ENCODE measurements around the gene CYP19A1.

- TF ChIP-seq, protein P1, sequence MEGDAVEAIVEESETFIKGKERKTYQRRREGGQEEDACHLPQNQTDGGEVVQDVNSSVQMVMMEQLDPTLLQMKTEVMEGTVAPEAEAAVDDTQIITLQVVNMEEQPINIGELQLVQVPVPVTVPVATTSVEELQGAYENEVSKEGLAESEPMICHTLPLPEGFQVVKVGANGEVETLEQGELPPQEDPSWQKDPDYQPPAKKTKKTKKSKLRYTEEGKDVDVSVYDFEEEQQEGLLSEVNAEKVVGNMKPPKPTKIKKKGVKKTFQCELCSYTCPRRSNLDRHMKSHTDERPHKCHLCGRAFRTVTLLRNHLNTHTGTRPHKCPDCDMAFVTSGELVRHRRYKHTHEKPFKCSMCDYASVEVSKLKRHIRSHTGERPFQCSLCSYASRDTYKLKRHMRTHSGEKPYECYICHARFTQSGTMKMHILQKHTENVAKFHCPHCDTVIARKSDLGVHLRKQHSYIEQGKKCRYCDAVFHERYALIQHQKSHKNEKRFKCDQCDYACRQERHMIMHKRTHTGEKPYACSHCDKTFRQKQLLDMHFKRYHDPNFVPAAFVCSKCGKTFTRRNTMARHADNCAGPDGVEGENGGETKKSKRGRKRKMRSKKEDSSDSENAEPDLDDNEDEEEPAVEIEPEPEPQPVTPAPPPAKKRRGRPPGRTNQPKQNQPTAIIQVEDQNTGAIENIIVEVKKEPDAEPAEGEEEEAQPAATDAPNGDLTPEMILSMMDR (IDR thresholded peaks at IDR 0.05 in 2 of 3, conservative IDR thresholded peaks at IDR 0.05 in 1 of 3; ENCODE audit: insufficient read depth in 2 of 3, low read depth in 1 of 3, low read length in 3 of 3), result no peak
- TF ChIP-seq, protein P2, sequence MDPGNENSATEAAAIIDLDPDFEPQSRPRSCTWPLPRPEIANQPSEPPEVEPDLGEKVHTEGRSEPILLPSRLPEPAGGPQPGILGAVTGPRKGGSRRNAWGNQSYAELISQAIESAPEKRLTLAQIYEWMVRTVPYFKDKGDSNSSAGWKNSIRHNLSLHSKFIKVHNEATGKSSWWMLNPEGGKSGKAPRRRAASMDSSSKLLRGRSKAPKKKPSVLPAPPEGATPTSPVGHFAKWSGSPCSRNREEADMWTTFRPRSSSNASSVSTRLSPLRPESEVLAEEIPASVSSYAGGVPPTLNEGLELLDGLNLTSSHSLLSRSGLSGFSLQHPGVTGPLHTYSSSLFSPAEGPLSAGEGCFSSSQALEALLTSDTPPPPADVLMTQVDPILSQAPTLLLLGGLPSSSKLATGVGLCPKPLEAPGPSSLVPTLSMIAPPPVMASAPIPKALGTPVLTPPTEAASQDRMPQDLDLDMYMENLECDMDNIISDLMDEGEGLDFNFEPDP (CRISPR knock-in tag; IDR thresholded peaks at IDR 0.05), result no peak
- TF ChIP-seq KLF13 (tag; IDR thresholded peaks at IDR 0.05; ENCODE audit: borderline replicate concordance, low read depth) (no peak), NR2F6 (CRISPR knock-in tag; IDR thresholded peaks at IDR 0.05) (no peak), NCOA1 (IDR thresholded peaks at IDR 0.05; ENCODE audit: low read depth) (no peak), ZEB2 (IDR thresholded peaks at IDR 0.05) (no peak), TAF7 (tag; IDR thresholded peaks at IDR 0.05) (no peak), PHF8 (IDR thresholded peaks at IDR 0.05; ENCODE audit: borderline replicate concordance, low read length) (no peak), MAX (CRISPR knock-in tag; IDR thresholded peaks at IDR 0.05) (no peak)
- TF ChIP-seq, protein P3, sequence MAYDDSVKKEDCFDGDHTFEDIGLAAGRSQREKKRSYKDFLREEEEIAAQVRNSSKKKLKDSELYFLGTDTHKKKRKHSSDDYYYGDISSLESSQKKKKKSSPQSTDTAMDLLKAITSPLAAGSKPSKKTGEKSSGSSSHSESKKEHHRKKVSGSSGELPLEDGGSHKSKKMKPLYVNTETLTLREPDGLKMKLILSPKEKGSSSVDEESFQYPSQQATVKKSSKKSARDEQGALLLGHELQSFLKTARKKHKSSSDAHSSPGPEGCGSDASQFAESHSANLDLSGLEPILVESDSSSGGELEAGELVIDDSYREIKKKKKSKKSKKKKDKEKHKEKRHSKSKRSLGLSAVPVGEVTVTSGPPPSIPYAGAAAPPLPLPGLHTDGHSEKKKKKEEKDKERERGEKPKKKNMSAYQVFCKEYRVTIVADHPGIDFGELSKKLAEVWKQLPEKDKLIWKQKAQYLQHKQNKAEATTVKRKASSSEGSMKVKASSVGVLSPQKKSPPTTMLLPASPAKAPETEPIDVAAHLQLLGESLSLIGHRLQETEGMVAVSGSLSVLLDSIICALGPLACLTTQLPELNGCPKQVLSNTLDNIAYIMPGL (CRISPR knock-in tag; IDR thresholded peaks at IDR 0.05), result no peak
Observed at GRCh38 chr15:51333571-51333970, 4.8 kb downstream of the CYP19A1 start.

Data from K562 (cell line).